HG03460 (cell line): ENCODE data around the gene PLA2G7.
"Not testable (repeated sequence)": the region's sequence is repeated elsewhere in the genome, so short reads cannot be mapped to it uniquely, and the experiment has no call there.

Experiments
- ATAC-seq: cut with Tn5 transposase; IDR thresholded peaks from one replicate; pipeline ENCODE4 v1.9.1; 2021; ENCODE audit not compliant: unreplicated experiment

The PLA2G7 gene

DNA sequence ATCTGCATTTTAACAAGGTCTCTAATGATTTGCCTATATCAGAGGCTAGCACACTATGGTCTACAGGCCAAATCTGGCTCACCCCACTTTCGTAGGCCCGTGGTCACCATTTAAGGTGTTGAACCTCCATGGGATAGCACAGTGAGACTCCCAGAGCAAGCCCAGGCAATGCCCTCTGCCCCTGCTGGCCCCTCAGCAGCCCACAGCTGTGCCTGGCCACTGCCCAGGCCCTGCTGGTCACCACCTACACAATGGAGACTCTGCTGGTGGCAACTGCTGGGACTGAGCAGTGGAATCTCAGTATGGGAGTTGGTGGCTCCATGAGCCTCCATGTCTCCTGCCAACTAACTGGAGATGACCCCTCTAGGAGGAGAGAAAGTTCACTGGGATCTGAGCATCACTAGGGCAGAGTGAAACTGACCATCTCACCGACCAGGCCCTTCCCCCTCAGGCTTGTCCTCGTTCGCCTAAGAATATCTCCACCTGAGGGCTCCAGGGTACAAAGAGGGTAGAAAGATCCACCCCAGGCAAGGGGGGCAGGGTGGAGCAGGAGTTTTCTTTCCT lies 13.8 kb upstream of the PLA2G7 start:
- no peak for ATAC-seq

DNA sequence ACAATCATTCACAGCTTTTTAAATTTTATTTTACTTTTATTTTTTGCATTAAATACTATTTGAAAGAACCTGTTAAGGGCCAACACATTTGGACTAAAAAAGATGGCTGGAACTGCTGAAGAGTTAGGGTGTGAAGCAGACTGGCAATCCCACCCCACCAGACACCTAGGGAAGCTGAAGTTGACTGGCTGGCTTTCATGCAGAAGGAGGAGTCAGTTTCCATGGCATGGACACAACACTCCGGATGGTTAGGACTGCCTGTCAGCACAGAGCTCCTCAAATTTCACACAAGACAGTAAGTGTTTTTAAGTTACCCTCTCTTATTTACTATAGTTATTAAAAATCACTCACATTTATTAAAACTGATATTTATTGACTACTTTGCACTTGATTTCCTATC lies 11.5 kb upstream of the PLA2G7 start, which contains the start of gene ANKRD66:
Gene ANKRD66, plus strand, starts transcription at position 238 of the 400 bp plus-strand sequence. CDS start 5,016 bp downstream, outside the sequence.
- ATAC-seq, result no peak

DNA sequence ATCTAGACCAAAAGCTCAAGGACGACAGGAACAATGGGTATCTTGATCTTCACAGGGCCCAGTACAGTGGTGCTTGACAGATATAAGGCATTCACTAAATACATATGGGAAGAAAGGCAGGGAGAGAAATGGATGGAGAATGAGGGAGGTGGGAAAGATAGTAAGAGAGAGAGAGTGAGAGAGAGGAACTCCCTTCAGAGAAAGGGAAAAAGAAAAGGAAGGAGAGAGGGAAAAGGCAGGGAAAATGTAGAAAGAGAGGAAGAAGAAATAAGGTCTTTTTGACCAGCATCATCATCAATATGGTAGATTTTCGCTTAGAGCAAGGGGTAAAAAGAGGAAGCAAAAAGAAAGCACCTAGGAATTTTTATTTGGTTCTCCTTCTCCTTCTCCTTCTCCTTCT lies 10.8 kb upstream of the PLA2G7 start:
- no peak for ATAC-seq

DNA sequence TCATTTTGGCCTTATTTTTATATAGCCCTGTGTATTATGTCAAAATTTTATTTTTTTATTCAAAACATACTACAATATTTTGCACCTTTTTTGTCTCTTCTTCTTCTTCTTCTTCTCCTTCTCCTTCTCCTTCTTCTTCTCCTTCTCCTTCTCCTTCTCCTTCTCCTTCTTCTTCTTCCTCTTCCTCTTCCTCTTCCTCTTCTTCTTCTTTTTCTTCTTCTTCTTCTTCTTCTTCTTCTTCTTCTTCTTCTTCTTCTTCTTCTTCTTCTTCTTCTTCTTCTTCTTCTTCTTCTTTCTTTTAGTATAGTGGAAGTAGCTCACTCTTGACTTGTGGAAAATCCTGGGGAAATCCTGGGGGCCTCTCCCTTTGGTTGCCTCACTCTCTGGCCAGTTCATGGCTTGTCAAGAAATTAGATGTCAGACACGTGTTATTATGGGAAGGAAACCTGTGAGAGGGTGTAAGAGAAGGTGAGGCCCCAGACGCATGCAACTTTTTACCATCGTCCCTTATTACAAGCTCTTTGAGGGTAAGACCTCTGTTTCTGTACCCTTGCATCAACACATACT lies 9.1 kb upstream of the PLA2G7 start:
- not testable (repeated sequence) for ATAC-seq

DNA sequence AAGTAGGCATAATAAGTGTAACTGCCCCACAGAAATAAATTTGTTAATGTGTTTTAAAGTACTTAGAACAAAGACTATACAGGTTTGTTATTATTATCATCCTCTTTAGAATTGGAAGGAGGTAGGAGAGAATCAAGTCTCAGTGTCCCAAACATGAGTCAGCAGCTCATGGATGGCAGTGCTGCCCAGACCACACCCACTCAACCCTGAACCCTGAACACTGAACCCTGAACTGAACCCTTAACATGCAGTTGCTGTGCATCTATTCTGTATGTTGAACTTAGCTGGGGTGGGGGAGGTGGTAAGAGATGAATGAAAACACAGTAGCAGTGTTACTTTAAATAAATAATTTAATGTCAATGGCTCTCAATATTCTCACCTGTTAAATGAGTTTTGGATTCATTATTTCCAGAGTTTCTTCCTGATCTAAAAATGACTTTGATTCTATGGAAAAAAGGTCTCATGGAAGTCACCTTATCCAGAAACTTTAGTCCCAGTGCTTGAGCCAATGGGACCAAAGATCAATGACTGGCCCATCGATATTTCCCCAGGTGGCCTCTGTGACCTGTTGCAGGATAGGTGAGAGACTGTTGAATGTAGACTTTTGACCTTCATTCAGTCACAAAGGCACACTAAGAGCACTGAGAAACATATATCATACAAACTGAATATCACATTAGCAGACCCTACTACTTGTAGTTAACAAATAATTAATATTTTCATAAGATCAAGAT lies 8.4 kb upstream of the PLA2G7 start:
- ATAC-seq, result no peak

DNA sequence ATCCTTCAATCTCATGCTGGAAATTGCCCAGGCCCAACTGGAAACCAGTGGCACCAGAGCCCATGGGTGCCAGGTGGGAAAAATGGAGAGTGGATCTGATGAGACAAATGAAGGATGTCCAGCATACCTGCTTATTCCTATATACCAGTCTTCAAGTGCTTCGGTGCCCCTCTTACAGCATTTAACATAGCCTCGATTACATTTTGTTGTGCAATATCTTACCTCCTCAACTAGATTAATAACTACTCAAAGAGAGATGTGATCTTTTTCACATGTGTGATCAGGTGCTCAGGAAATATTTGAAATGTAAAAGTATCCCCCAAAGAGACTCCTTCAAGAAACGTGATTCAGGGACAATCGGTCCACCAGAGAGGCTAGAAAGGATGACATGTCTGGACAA lies 6.7 kb upstream of the PLA2G7 start:
- ATAC-seq, result no peak

DNA sequence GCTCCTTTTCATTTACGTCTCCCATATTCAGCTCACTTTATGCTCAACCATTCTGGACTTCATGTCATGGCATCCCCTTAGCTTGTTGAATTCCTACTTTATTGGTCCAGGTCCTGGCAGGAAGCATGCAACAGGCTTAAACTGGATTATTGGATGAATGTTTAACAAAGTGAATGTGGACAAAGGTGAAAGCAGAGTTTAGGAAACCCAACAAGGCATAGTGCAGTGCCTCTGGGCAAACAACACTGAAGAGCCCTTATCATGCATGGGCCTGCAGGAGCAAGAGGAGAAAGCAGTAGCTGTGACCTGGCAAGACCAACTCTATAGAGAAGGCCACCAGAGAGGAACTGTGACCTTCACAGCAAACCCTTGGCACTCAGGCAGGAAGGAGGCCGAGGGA lies 6.3 kb upstream of the PLA2G7 start:
- ATAC-seq, result no peak

DNA sequence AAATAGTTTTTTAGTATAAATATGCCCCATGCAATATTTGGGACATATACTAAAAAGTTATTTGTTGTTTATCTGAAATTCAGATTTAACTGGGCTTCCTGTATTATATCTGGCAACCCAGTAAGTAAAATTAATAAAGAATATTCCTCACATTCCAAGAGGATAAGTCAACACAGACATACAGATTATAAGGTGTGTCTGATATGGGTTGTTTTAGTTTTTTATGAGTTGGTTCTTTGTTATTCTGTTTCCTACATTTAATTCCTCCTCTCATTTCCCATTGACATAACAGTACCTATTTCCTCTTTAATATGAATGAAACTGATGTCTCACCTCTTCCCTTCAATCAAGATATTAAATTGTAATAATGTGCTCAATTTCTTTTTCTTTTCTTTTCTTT lies 1.7 kb upstream of the PLA2G7 start:
- ATAC-seq, result no peak

DNA sequence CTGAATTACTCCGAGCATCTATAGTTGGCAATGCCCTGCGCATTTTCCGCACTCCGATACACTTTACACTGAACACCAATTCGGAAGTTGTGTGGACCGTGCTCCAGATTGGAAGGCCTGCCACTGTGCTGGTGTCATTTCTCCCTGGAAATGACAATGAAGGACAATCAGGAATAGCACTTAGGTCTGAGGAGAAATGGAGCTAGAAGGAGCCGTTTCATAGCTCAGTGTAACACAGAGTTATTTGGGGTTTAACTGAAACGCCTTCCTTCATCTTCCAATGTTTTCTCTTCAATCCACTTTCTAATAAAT lies 501 bp upstream of the PLA2G7 start:
- ATAC-seq, result no peak

DNA sequence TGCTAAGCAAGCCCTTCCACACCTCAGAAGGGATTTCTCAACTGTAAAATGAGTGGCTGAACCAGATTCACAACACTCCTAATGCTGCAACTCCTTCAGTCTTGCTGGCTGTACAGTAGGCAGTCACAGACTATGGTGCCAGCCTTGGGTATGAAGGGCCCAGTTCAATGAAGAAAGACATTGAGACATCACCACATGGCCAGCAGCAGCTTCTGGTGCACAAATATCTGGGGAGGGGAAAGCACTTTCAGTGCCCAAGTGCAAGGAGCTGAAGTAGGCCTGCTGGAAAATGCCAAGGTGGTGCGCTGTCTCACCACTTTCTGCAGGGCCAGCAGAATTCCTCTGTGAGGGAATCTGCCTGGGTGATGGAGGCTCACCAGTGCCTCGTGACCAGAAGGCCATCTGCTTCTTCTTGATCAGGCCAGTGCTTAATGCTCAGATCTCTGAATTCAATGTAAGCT lies 1.8 kb downstream of the PLA2G7 start:
- no peak for ATAC-seq

DNA sequence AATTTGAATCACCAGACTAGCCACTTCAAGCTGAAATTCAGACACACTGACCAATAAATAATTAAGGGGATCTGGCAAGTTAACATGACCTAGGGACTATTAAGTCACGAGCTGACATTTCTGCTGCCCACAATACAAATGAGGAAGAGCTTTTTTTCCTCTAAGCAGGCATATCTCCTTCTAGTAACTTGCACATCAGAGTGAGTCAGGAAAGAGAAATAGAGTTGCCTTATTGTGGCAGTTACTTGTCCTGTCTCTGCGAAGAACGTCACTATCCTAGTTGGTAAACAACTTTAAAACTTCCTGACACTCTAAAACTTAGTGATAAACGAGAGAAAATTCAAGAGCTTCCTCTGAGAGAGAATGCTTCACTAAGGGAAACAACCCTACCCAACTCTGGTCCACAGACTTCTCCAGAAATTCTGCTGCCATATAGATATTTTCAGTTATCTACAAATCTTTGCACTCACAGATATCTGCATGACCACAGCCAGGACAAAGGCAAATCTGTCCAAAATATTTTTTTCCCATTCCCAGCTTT lies 4.2 kb downstream of the PLA2G7 start:
- no peak for ATAC-seq

DNA sequence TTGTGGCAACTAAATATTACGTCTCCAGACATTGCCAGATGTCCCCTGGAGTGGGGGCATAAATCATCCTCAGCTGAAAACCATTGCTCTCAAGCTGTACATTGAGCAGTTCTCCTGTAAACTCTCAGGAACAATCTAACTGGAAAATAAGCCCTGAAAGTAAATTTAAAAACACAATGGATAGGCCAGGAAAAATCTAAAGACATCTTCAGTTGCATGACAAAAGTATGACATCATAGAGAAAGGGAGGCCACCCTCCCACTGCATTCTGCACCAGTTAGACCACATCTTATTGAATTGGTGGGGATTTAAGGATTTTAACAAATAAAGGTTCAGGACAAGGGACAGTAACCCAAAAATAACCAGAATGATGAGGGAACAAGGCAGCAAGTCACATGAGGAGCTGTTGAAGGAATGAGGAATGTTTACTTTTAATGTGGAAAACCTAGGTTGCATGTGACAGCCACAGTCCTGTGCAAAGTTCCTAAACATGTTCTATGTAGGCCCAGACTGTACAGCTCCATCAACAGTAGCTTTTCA lies 5.3 kb downstream of the PLA2G7 start:
- ATAC-seq, result no peak

DNA sequence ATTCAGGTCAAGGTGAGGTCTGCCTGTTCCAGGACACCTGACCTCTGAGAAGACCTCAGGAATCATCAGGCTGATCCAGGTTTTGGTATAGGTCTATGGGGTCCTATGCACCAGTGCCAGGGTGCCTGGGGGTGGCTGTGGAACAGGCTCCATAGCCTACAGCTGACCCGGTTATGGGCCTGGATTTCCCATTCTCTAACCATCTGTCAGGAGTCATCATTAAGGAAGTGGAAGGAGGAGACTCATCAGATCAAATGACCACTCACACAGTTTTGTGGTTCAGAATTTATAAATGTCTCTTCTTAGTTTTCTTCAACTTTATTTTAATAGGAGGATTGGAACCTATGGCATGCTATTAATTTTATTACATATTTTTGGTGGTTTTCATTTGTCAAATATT lies 14.8 kb downstream of the PLA2G7 start:
- no peak for ATAC-seq

DNA sequence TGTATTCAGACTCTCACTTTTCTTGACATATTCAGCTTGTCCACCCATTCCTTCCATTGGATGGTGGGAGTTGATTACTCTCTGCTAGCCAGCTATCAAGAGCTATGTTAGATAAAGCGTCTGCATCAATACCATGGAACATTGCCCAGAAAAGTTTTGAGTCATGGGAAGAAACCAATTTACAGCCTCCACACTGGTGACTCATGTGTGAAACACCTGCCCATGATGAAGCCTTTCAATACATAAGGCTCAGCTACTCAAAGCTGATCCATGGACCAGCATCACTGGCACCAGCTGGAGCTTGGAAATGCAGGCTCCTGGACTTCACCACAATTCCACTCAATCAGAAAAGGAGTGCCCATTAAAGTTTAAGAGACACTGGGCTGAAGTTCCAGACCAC lies 16.1 kb downstream of the PLA2G7 start:
- no peak for ATAC-seq

DNA sequence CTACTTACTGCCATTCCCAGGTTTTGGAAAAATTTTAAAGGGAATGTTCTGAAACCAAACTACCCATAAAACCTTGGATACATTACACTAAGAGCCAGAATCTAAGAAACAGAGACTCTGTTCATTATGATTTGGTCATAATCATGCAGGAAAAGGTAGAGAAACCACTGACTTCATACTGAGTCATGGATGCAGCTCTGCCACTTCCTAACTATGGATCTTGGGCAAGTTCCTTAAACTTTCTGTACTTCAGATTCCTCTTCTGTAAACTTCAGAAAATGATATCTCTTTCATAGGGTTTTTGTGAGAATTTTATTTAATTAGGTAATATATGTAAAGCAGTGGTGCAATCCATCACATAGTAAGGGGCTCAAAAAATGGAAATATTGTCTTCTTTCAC lies 20.0 kb downstream of the PLA2G7 start:
- no peak for ATAC-seq

DNA sequence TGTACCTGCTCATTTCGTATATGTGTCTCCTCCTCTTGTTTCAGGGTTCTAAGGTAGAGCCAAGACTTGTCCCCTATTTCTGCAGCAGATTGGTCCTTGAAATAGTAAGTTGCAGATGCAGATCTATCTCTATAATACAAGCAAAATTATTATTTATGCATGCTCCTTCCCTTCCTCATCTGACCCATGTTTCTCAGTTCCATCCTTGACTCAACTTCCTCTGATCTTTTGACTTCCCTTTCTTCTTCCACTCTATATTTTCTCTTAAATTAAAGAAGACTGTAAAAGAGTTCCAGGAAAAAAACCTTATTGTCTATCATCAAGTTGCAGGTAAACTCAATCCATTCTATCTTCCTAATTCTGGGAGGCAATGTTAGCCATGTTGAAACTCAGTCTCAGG lies 23.7 kb downstream of the PLA2G7 start:
- no peak for ATAC-seq

DNA sequence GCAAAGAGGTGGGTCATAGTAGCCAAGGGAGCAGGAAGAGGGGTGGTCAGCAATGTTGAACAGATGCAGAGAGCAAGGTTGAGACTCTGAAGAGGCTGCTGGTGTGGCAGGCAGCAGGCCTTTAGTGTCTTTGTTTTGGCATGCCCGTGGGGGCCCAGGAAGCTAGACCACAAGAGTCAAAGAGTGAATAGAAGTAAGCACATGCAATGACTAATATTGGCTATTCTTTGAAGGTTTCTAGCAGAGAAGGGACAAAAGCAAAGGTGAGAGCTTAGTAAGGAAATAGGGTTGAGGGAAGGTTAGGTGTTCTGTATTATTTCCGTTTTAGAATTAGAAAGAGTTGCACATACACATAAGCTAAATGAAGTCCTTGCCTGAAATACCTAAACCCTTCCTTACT lies 28.7 kb downstream of the PLA2G7 start:
- no peak for ATAC-seq

DNA sequence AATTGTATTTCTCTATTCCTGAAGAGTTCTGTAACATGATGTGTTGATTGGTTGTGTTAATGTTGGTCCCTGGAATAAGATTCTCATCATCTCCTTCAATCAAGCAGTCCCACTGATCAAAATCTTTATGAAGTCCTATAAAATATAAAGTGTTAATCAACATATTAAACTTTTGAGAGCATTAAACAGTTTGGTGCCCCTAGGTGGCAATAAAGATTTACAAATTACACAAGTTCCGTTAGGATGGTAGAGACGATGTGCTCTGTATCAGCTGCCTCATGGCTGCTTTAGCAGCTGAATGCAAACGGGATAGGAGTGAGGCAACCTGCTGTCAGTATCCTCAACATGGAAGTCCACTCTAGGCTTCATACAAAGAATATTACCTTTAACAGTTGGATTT lies 30.6 kb downstream of the PLA2G7 start:
- no peak for ATAC-seq

DNA sequence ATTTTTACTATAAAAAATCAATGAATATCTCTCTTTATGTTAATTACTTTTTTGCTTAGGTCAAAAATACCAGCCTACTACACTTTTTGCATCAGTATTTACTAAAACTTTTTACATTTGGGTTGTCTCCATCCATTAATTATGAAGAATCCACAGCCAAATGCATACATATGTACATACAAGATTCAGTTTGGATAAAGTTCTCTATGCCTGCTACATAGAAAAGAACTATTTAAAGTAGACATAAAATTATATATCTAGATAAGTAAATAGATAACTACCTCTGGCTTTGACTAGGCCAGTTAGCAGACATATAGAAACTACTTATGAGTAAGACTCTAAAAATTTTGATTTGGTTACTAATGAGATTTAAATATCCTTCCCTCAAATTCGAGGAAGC lies 35.2 kb downstream of the PLA2G7 start:
- no peak for ATAC-seq

DNA sequence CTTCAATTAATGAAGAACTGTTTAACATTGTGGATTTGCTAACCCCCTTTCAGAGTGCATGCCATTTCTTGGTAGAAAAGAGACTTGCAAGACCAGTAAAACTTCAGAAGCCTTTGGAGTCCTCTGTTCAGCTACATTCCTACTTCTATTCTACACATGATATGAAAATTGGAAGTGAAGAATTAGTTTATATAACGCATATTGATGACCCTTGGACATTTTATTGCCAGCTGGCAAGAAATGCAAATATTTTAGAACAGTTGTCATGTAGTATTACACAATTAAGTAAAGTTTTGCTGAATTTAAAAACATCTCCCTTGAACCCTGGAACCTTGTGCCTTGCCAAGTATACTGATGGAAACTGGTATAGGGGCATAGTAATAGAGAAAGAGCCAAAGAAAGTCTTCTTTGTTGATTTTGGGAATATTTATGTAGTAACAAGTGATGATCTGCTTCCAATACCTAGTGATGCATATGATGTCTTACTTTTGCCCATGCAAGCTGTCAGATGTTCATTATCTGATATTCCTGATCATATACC lies 44.2 kb downstream of the PLA2G7 start:
- no peak for ATAC-seq

DNA sequence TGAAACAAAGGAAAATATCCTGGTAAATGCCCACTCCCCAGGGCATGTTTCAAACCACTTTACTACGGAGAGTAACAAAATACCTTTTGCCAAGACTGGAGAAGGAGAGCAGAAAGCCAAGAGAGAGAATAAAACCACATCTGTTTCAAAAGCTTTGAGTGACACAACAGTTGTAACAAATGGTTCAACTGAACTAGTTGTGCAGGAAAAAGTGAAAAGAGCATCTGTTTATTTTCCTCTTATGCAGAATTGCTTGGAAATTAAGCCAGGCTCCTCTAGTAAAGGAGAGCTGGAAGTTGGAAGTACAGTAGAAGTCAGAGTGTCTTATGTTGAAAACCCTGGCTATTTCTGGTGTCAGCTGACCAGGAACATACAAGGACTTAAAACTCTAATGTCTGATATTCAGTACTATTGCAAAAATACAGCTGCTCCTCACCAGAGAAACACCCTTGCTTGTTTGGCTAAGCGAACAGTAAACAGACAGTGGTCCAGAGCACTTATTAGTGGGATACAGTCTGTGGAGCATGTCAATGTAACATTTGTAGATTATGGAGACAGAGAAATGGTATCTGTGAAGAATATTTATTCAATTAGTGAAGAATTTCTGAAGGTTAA lies 44.9 kb downstream of the PLA2G7 start:
- no peak for ATAC-seq
